ENCODE measurements around the gene CDH4. TPM values are rescaled to one million over a fixed set of nuclear protein-coding genes. Genes with fewer than 3 reads are reported as not detected.

CDH4 gene
- total and polyA plus RNA-seq, 2 donors from 2014 or later = 1.1 TPM; not detected in 1

GRCh38 chr20:61317966-61318530, 66.0 kb downstream of the CDH4 start:
- H3K4me1 ChIP-seq (ENCODE audit: control insufficient read depth in 2 of 3, insufficient read depth in 2 of 3, low read depth in 1 of 3, low read length in 3 of 3) = no peaks in the 10 kb centered on the region
- DNase-seq = no peak

DNA sequence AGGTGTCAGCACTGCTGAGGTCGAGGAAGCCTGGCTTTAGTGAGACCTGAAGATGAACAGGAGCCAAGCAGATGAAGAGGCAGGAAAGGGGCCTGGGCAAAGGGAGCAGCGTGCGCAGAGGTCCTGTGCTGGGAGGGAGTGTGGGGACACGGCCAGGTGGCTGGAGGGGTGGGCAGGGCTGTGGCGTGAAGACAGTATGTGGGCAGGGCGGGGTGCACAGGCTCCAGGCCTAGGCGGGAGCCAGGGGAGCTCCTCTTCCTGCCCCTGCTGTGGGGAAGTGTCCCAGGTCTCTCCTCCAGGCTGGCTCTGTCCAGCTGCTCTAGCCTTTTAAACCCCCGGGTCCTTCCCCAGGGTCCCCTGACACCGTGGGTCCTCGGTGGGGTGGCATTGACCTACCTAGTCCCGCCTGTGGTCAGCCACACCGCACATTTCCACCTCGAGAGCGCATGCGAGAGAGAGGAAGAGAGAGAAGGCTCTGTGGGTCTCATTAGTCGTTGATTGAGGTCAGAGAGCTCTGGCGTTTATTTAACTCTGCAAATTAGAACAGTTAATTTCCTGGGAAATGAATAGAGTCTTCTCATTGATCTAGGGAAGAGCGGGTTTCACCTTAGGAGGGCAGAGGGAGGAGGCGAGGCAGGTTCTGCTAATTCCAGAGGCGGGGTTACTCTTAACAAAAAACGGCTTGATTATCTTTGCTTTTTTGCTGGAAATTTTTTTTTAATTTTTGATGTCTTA, 68.8 kb downstream of the CDH4 start:
- intact Hi-C loops (cut with DNase I) = no loop called here
- Histone ChIP-seq H3K9me3 (ENCODE audit: control insufficient read depth in 2 of 3, insufficient read depth in 1 of 3, low read length in 3 of 3) (no peaks in the 10 kb centered on the region), H3K4me1 (ENCODE audit: control insufficient read depth in 2 of 3, insufficient read depth in 2 of 3, low read depth in 1 of 3, low read length in 3 of 3) (no peaks in the 10 kb centered on the region), H3K36me3 (ENCODE audit: control insufficient read depth in 2 of 3, insufficient read depth in 3 of 3, low read length in 3 of 3) (no peaks in the 10 kb centered on the region), H3K9ac (ENCODE audit: low read length in 3 of 3) (no peak overlapping the region), H3K4me3 (ENCODE audit: low read length in 3 of 3) (no peak overlapping the region), H3K27me3 (ENCODE audit: control insufficient read depth, insufficient read depth, low read length) (no peaks in the 10 kb centered on the region), H3K27ac (ENCODE audit: low read depth in 2 of 2, low read length in 2 of 2) (no peak overlapping the region)
- FAIRE-seq = no peak
- no peak for DNase-seq
- TF ChIP-seq, protein P1, sequence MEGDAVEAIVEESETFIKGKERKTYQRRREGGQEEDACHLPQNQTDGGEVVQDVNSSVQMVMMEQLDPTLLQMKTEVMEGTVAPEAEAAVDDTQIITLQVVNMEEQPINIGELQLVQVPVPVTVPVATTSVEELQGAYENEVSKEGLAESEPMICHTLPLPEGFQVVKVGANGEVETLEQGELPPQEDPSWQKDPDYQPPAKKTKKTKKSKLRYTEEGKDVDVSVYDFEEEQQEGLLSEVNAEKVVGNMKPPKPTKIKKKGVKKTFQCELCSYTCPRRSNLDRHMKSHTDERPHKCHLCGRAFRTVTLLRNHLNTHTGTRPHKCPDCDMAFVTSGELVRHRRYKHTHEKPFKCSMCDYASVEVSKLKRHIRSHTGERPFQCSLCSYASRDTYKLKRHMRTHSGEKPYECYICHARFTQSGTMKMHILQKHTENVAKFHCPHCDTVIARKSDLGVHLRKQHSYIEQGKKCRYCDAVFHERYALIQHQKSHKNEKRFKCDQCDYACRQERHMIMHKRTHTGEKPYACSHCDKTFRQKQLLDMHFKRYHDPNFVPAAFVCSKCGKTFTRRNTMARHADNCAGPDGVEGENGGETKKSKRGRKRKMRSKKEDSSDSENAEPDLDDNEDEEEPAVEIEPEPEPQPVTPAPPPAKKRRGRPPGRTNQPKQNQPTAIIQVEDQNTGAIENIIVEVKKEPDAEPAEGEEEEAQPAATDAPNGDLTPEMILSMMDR (IDR thresholded peaks at IDR 0.05; ENCODE audit: borderline replicate concordance, extremely low read depth, insufficient read depth) = no peak

More at GRCh38 chr20:61317966-61318530, 66.0 kb downstream of the CDH4 start:
- Histone ChIP-seq H3K4me3 (ENCODE audit: low read length in 3 of 3) (no peak overlapping the region), H3K9me3 (ENCODE audit: control insufficient read depth in 2 of 3, insufficient read depth in 1 of 3, low read length in 3 of 3) (no peaks in the 10 kb centered on the region), H3K36me3 (ENCODE audit: control insufficient read depth in 2 of 3, insufficient read depth in 3 of 3, low read length in 3 of 3) (no peaks in the 10 kb centered on the region), H3K9ac (ENCODE audit: low read length in 3 of 3) (no peak overlapping the region), H3K27ac (ENCODE audit: low read depth in 2 of 2, low read length in 2 of 2) (no peak overlapping the region), H3K27me3 (ENCODE audit: control insufficient read depth, insufficient read depth, low read length) (peaks cover 3% of the 10 kb centered on the region)
- FAIRE-seq = no peak
- TF ChIP-seq, protein P1 (IDR thresholded peaks at IDR 0.05; ENCODE audit: borderline replicate concordance, extremely low read depth, insufficient read depth) = no peak
- intact Hi-C loops (cut with DNase I) = no loop called here

- H3K9me3 ChIP-seq (ENCODE audit: control insufficient read depth in 2 of 3, insufficient read depth in 1 of 3, low read length in 3 of 3) = no peaks in the 10 kb centered on the region
- TF ChIP-seq, protein P1 (IDR thresholded peaks at IDR 0.05; ENCODE audit: borderline replicate concordance, extremely low read depth, insufficient read depth) = no peak
- H3K27me3 ChIP-seq (ENCODE audit: control insufficient read depth, insufficient read depth, low read length) = no peaks in the 10 kb centered on the region
- H3K9ac ChIP-seq (ENCODE audit: low read length in 3 of 3) = no peak overlapping the region
- FAIRE-seq = no peak
- no peak overlapping the region for H3K4me3 ChIP-seq (ENCODE audit: low read length in 3 of 3)
- DNase-seq = no peak
- H3K36me3 ChIP-seq (ENCODE audit: control insufficient read depth in 2 of 3, insufficient read depth in 3 of 3, low read length in 3 of 3) = no peaks in the 10 kb centered on the region
- no peak overlapping the region for H3K27ac ChIP-seq (ENCODE audit: low read depth in 2 of 2, low read length in 2 of 2)
- H3K4me1 ChIP-seq (ENCODE audit: control insufficient read depth in 2 of 3, insufficient read depth in 2 of 3, low read depth in 1 of 3, low read length in 3 of 3) = no peaks in the 10 kb centered on the region
- intact Hi-C loops (cut with DNase I) = no loop called here
Measured at GRCh38 chr20:61321481-61321880, 69.4 kb downstream of the CDH4 start.

All from kidney (tissue), 14 donors.